ENCODE data around the gene TUBB6.

The TUBB6 gene

GRCh38 chr18:12321333-12321732, 13.3 kb downstream of the TUBB6 start:
- no peak for DNase-seq (ENCODE audit: low read depth in 2 of 2)
- H3K4me3 ChIP-seq (replicated peaks in 1 of 2; ENCODE audit: low read depth in 2 of 2, low read length in 2 of 2) = no peak overlapping the region
- no peak for TF ChIP-seq CTCF (IDR thresholded peaks at IDR 0.05; ENCODE audit: low read depth, low read length)

GRCh38 chr18:12324991-12325725, 17.1 kb downstream of the TUBB6 start:
- DNase-seq (ENCODE audit: low read depth in 2 of 2) = no peak
- H3K4me3 ChIP-seq (replicated peaks in 1 of 2; ENCODE audit: low read depth in 2 of 2, low read length in 2 of 2) = no peak overlapping the region
- no peak for TF ChIP-seq CTCF (IDR thresholded peaks at IDR 0.05; ENCODE audit: low read depth, low read length)

- TF ChIP-seq CTCF (IDR thresholded peaks at IDR 0.05; ENCODE audit: low read depth, low read length) = no peak
- DNase-seq (ENCODE audit: low read depth in 2 of 2) = no peak
- no peak overlapping the region for H3K4me3 ChIP-seq (replicated peaks in 1 of 2; ENCODE audit: low read depth in 2 of 2, low read length in 2 of 2)
Observed at GRCh38 chr18:12325726-12326245, 17.7 kb downstream of the TUBB6 start.

- no peak for DNase-seq (ENCODE audit: low read depth in 2 of 2)
- TF ChIP-seq CTCF (IDR thresholded peaks at IDR 0.05; ENCODE audit: low read depth, low read length) = no peak
- no peak overlapping the region for H3K4me3 ChIP-seq (replicated peaks in 1 of 2; ENCODE audit: low read depth in 2 of 2, low read length in 2 of 2)
Observed at GRCh38 chr18:12326711-12327460, 18.8 kb downstream of the TUBB6 start.

GRCh38 chr18:12327510-12328178, 19.6 kb downstream of the TUBB6 start:
- TF ChIP-seq CTCF (IDR thresholded peaks at IDR 0.05; ENCODE audit: low read depth, low read length) = peak; percentile 97
- DNase-seq (ENCODE audit: low read depth in 2 of 2) = peak; percentile 85 to 92
- no peak overlapping the region for H3K4me3 ChIP-seq (replicated peaks in 1 of 2; ENCODE audit: low read depth in 2 of 2, low read length in 2 of 2)

- no peak overlapping the region for H3K4me3 ChIP-seq (replicated peaks in 1 of 2; ENCODE audit: low read depth in 2 of 2, low read length in 2 of 2)
- TF ChIP-seq CTCF (IDR thresholded peaks at IDR 0.05; ENCODE audit: low read depth, low read length) = no peak
- no peak for DNase-seq (ENCODE audit: low read depth in 2 of 2)
Observed at GRCh38 chr18:12328179-12328823, 20.3 kb downstream of the TUBB6 start.
